IMR-90 (cell line): ENCODE data around the gene CEP57L1. TPM values are rescaled to one million over a fixed set of nuclear protein-coding genes. Genes with fewer than 3 reads are reported as not detected.

ENCODE experiments used
- ATAC-seq: fragments of 200-7000 bp; cut with Tn5 transposase; 2 replicates; pipeline ENCODE4 v1.9.1; 2020; ENCODE audit warnings: low read depth, mild to moderate bottlenecking, moderate library complexity
- BruUV-seq: library from RNA; stranded (reverse); fragments of 400-500 nt; replicated peaks from 2 replicates; lab custom pipeline; 2021; lab: Mats Ljungman, UMichigan
- CTCF ChIA-PET: fragments of 300-600 bp; formaldehyde crosslinking; extraction: SDS; loops from one replicate; lab custom pipeline; 2021; ENCODE audit warnings: antibody characterized with exemption; lab: Yijun Ruan, JAX
- POLR2A ChIA-PET: fragments of 300-600 bp; sonication (Branson Sonifier 250); formaldehyde crosslinking; loops from one replicate; lab custom pipeline; 2022; ENCODE audit warnings: antibody characterized with exemption; ENCODE audit not compliant: unreplicated experiment; lab: Charles Lee
- DNase-seq: peaks from one replicate; pipeline ENCODE4 v3.0.0; 2013
- H2AFZ ChIP-seq: replicated peaks from 2 replicates; pipeline ENCODE3; 2013; ENCODE audit warnings: low read length, mild to moderate bottlenecking; ENCODE audit not compliant: poor library complexity
- H2AK5ac ChIP-seq: 2 replicates; pipeline ENCODE4 v1.6.1; 2013; ENCODE audit warnings: low read depth, low read length, inconsistent platforms
- H2AK9ac ChIP-seq: replicated peaks from 2 replicates; pipeline ENCODE3; 2013; ENCODE audit warnings: mild to moderate bottlenecking, low read depth, low read length, moderate library complexity; ENCODE audit not compliant: poor library complexity
- H2BK120ac ChIP-seq: 2 replicates; pipeline ENCODE4 v1.6.1; 2013; ENCODE audit warnings: low read depth, low read length, inconsistent platforms
- H2BK15ac ChIP-seq: 3 replicates; pipeline ENCODE4 v1.6.1; 2013; ENCODE audit warnings: low read depth, low read length, inconsistent platforms
- H2BK20ac ChIP-seq: 2 replicates; pipeline ENCODE4 v1.6.1; 2013; ENCODE audit warnings: low read depth, mild to moderate bottlenecking, inconsistent platforms, low read length, moderate library complexity
- H2BK5ac ChIP-seq: 2 replicates; pipeline ENCODE4 v1.6.1; 2013; ENCODE audit warnings: mild to moderate bottlenecking, low read depth, low read length, inconsistent platforms; ENCODE audit not compliant: poor library complexity, severe bottlenecking
- H3K14ac ChIP-seq: replicated peaks from 2 replicates; pipeline ENCODE4 v1.6.1; 2013; ENCODE audit warnings: low read depth, low read length, inconsistent platforms
- H3K18ac ChIP-seq: 2 replicates; pipeline ENCODE4 v1.6.1; 2013; ENCODE audit warnings: low read depth, low read length, control low read depth
- H3K23ac ChIP-seq: 2 replicates; pipeline ENCODE4 v1.6.1; 2013; ENCODE audit warnings: low read depth, low read length, inconsistent platforms
- H3K27ac ChIP-seq: 2 replicates; pipeline ENCODE4 v1.5.1; 2013; ENCODE audit warnings: mild to moderate bottlenecking, control low read depth, low read length; ENCODE audit not compliant: insufficient read depth
- H3K27me3 ChIP-seq: 2 replicates; pipeline ENCODE4 v1.6.1; 2013; ENCODE audit warnings: low read length; ENCODE audit not compliant: control insufficient read depth, insufficient read depth
- H3K36me3 ChIP-seq: 2 replicates; pipeline ENCODE4 v1.6.1; 2013; ENCODE audit warnings: low read length, mixed read lengths; ENCODE audit not compliant: control insufficient read depth, insufficient read depth
- H3K4ac ChIP-seq: 2 replicates; pipeline ENCODE4 v1.6.1; 2013; ENCODE audit warnings: low read depth, low read length, inconsistent platforms
- H3K4me1 ChIP-seq: 2 replicates; pipeline ENCODE4 v1.6.1; 2013; ENCODE audit warnings: low read length, mixed read lengths; ENCODE audit not compliant: control insufficient read depth, insufficient read depth
- H3K4me2 ChIP-seq: 2 replicates; pipeline ENCODE4 v1.6.1; 2013; ENCODE audit warnings: low read depth, mild to moderate bottlenecking, control low read depth, low read length, moderate library complexity
- H3K4me3 ChIP-seq: 2 replicates; pipeline ENCODE4 v1.5.1; 2013; ENCODE audit warnings: low read depth, mild to moderate bottlenecking, control low read depth, low read length, moderate library complexity; ENCODE audit not compliant: insufficient read depth
- H3K56ac ChIP-seq: 2 replicates; pipeline ENCODE4 v1.6.1; 2013; ENCODE audit warnings: low read length, inconsistent platforms; ENCODE audit not compliant: insufficient read depth; ENCODE audit errors: extremely low read depth
- H3K79me1 ChIP-seq, 2 experiments: 2 replicates each; pipeline ENCODE4 v1.6.1; 2013; ENCODE audit warnings: low read length in 2 of 2, inconsistent platforms in 1 of 2, low read depth in 1 of 2
- H3K9ac ChIP-seq: 2 replicates; pipeline ENCODE4 v1.6.1; 2013; ENCODE audit warnings: low read depth, low read length, control low read depth
- H3K9me1 ChIP-seq: 2 replicates; pipeline ENCODE4 v1.6.1; 2013; ENCODE audit warnings: low read length, inconsistent platforms; ENCODE audit not compliant: insufficient read depth
- H3K9me3 ChIP-seq: 2 replicates; pipeline ENCODE4 v1.6.1; 2013; ENCODE audit warnings: low read length; ENCODE audit not compliant: control insufficient read depth, insufficient read depth
- H4K20me1 ChIP-seq: 2 replicates; pipeline ENCODE4 v1.6.1; 2013; ENCODE audit warnings: low read length, inconsistent platforms; ENCODE audit not compliant: insufficient read depth
- H4K5ac ChIP-seq: 2 replicates; pipeline ENCODE4 v1.6.1; 2013; ENCODE audit warnings: mild to moderate bottlenecking, low read depth, low read length, control low read depth
- H4K8ac ChIP-seq, 2 experiments: 2 replicates each; pipeline ENCODE4 v1.6.1; 2013; ENCODE audit warnings: low read depth in 2 of 2, low read length in 2 of 2, control low read depth in 1 of 2, inconsistent platforms in 1 of 2
- H4K91ac ChIP-seq: 2 replicates; pipeline ENCODE4 v1.6.1; 2013; ENCODE audit warnings: low read depth, low read length, inconsistent platforms; ENCODE audit not compliant: insufficient read depth
- CEBPB ChIP-seq: IDR thresholded peaks from 2 replicates; pipeline ENCODE4 v1.6.1; 2012; ENCODE audit warnings: low read depth, low read length, improper control_type of control experiment
- CHD1 ChIP-seq: IDR thresholded peaks from 2 replicates; pipeline ENCODE4 v1.6.1; 2012; ENCODE audit warnings: low read depth, low read length, improper control_type of control experiment
- CTCF ChIP-seq: conservative IDR thresholded peaks from 2 replicates; pipeline ENCODE4 v1.5.1; 2012; ENCODE audit warnings: mild to moderate bottlenecking, low read depth, low read length, improper control_type of control experiment
- FOS ChIP-seq: fragments of 150-350 bp; IDR thresholded peaks from 2 replicates; pipeline ENCODE4 v1.6.1; 2016; ENCODE audit warnings: low read depth, low read length
- MAFK ChIP-seq: IDR thresholded peaks from 2 replicates; pipeline ENCODE4 v1.6.1; 2012; ENCODE audit warnings: low read depth, low read length, improper control_type of control experiment
- MAZ ChIP-seq: IDR thresholded peaks from 2 replicates; pipeline ENCODE4 v1.6.1; 2012; ENCODE audit warnings: low read depth, mild to moderate bottlenecking, low read length, improper control_type of control experiment, moderate library complexity, borderline replicate concordance
- MXI1 ChIP-seq: IDR thresholded peaks from 2 replicates; pipeline ENCODE4 v1.6.1; 2012; ENCODE audit warnings: low read depth, mild to moderate bottlenecking, low read length, moderate library complexity, borderline replicate concordance
- NFE2L2 ChIP-seq: fragments of 150-350 bp; IDR thresholded peaks from 2 replicates; pipeline ENCODE4 v1.6.1; 2016; ENCODE audit warnings: low read depth, mild to moderate bottlenecking, low read length
- POLR2A ChIP-seq: IDR thresholded peaks from 2 replicates; pipeline ENCODE4 v1.6.1; 2012; ENCODE audit warnings: mild to moderate bottlenecking, low read depth, low read length
- RAD21 ChIP-seq: IDR thresholded peaks from 2 replicates; pipeline ENCODE4 v1.6.1; 2012; ENCODE audit warnings: low read length, improper control_type of control experiment
- RFX5 ChIP-seq: IDR thresholded peaks from 2 replicates; pipeline ENCODE4 v1.8.0; 2012; ENCODE audit warnings: low read depth, mild to moderate bottlenecking, low read length, moderate library complexity
- WGBS, 2 experiments: methylation state at CpG; one replicate each; pipeline versions ENCODE4 v1.1.5 to v1.1.7; 2013; ENCODE audit warnings: missing lambda C conversion rate in 2 of 2; ENCODE audit not compliant: insufficient read length in 1 of 2; ENCODE audit errors: extremely low coverage in 2 of 2; 5-methylcytosine and 5-hydroxymethylcytosine counted together
- dilution Hi-C: fragments of 300-500 bp; cut with HindIII; formaldehyde crosslinking; loops from one replicate; pipeline ENCODE4 v1.14.3; 2018; ENCODE audit warnings: low sequenced_read_pairs; ENCODE audit not compliant: unreplicated experiment
- in situ Hi-C: fragments of 300-500 bp; cut with MboI; formaldehyde crosslinking; loops from 3 replicates; pipeline ENCODE4 v1.14.3; 2019; ENCODE audit warnings: low sequenced_read_pairs, inconsistent platforms, mixed read lengths
- intact Hi-C: fragments of 100-400 bp; cut with micrococcal nuclease; formaldehyde crosslinking; loops from 2 replicates; pipeline ENCODE4 v1.10.0; 2022
- polyA plus RNA-seq, 3 experiments: library from polyadenylated mRNA; depleted of rRNA; stranded (reverse); fragments of >200 nt; gene quantifications; 2 replicates each; pipeline ENCODE4 v1.2.3, GENCODE V29; 2012; ENCODE audit warnings: low replicate concordance in 1 of 3
- total RNA-seq: library from RNA; depleted of rRNA; stranded (reverse); fragments of >200 nt; gene quantifications from 2 replicates; pipeline ENCODE4 v1.2.3, GENCODE V29; 2012
- TF ChIP-seq, protein P1 (sequence below): fragments of 150-350 bp; IDR thresholded peaks from 2 replicates; pipeline ENCODE4 v1.6.1; 2017; ENCODE audit warnings: mild to moderate bottlenecking, antibody characterized with exemption, low read length, low read depth
- TF ChIP-seq, protein P2 (sequence below): fragments of 150-350 bp; IDR thresholded peaks from 2 replicates; pipeline ENCODE4 v1.6.1; 2016; ENCODE audit warnings: low read depth, mild to moderate bottlenecking, low read length, moderate library complexity, borderline replicate concordance

CEP57L1 gene
- total and polyA plus RNA-seq, 2 of the 4 experiments (the other 2 are of a cell fraction) = 10.3 to 21.9 TPM

- H3K4me3 ChIP-seq = no peak overlapping the region
- no peak overlapping the region for H2AFZ ChIP-seq
- ChIA-PET CTCF (no interaction called here), POLR2A (no interaction called here)
- no peak overlapping the region for H2BK20ac ChIP-seq
- no peak overlapping the region for H2BK5ac ChIP-seq
- peaks cover 19 to 28% of the 10 kb centered on the region in 2 experiments; a peak in 3 of 4 replicates for H3K79me1 ChIP-seq
- no peaks in the 10 kb centered on the region for H3K4me1 ChIP-seq
- no peak overlapping the region for H3K56ac ChIP-seq
- no peak overlapping the region for H3K9ac ChIP-seq
- no peak overlapping the region for H3K14ac ChIP-seq
- no peaks in the 10 kb centered on the region for H3K27me3 ChIP-seq
- BruUV-seq = no TSS peak
- WGBS, 2 experiments = no CpG with 5 or more reads among the region's 1 CpG
- ATAC-seq (no peak), DNase-seq (no peak)
- H2BK15ac ChIP-seq = no peak overlapping the region
- in situ Hi-C loops (no loop called here), intact Hi-C loops (no loop called here), dilution Hi-C loops (no loop called here)
- no peak overlapping the region for H4K8ac ChIP-seq
- no peaks in the 10 kb centered on the region for H3K9me1 ChIP-seq
- no peak overlapping the region for H3K23ac ChIP-seq
- H2BK120ac ChIP-seq = no peak overlapping the region
- no peak overlapping the region for H4K91ac ChIP-seq
- H3K36me3 ChIP-seq = peaks cover 3% of the 10 kb centered on the region; the same call in 1 of the 2 replicates
- no peak overlapping the region for H3K4ac ChIP-seq
- TF ChIP-seq CHD1 = no peak
- TF ChIP-seq, protein P1, sequence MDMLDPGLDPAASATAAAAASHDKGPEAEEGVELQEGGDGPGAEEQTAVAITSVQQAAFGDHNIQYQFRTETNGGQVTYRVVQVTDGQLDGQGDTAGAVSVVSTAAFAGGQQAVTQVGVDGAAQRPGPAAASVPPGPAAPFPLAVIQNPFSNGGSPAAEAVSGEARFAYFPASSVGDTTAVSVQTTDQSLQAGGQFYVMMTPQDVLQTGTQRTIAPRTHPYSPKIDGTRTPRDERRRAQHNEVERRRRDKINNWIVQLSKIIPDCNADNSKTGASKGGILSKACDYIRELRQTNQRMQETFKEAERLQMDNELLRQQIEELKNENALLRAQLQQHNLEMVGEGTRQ = no peak
- TF ChIP-seq NFE2L2 = no peak
- TF ChIP-seq CEBPB = no peak
- no peak for TF ChIP-seq MAZ
- no peak for TF ChIP-seq CTCF
- no peak for TF ChIP-seq POLR2A
- no peak for TF ChIP-seq FOS
- TF ChIP-seq, protein P2, sequence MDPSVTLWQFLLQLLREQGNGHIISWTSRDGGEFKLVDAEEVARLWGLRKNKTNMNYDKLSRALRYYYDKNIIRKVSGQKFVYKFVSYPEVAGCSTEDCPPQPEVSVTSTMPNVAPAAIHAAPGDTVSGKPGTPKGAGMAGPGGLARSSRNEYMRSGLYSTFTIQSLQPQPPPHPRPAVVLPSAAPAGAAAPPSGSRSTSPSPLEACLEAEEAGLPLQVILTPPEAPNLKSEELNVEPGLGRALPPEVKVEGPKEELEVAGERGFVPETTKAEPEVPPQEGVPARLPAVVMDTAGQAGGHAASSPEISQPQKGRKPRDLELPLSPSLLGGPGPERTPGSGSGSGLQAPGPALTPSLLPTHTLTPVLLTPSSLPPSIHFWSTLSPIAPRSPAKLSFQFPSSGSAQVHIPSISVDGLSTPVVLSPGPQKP = no peak
- no peak for TF ChIP-seq RAD21
- no peak for TF ChIP-seq MAFK
- no peak for TF ChIP-seq RFX5
- TF ChIP-seq MXI1 = no peak
- H3K4me2 ChIP-seq = no peak overlapping the region
- H2AK5ac ChIP-seq = no peak overlapping the region
- H3K18ac ChIP-seq = no peak overlapping the region
- no peak overlapping the region for H2AK9ac ChIP-seq
- H4K20me1 ChIP-seq = no peaks in the 10 kb centered on the region
- H3K9me3 ChIP-seq = no peaks in the 10 kb centered on the region
- H4K5ac ChIP-seq = no peak overlapping the region
- no peak overlapping the region for H3K27ac ChIP-seq
These were observed 7.5 kb downstream of the CEP57L1 start for GRCh38 chr6:109102762-109103161.
